Dermis microvascular lymphatic vessel endothelial cell (primary cell): Measurements from ENCODE around the gene MXD1. TPM values are rescaled to one million over a fixed set of nuclear protein-coding genes. Genes with fewer than 3 reads are reported as not detected.
"Not testable (repeated sequence)": the region's sequence is repeated elsewhere in the genome, so short reads cannot be mapped to it uniquely, and the experiment has no call there.

ENCODE experiments used
- DNase-seq, 2 donors: peaks; one replicate each; pipeline versions ENCODE4 v3.0.0 to v3.0.0-alpha.2; 2010; ENCODE audit warnings: low read depth in 2 of 2
- total RNA-seq: library from RNA; depleted of rRNA; stranded (reverse); fragments of >200 nt; gene quantifications from 2 replicates; pipeline ENCODE4 v1.2.1, GENCODE V29; 2014

The MXD1 gene
- total RNA-seq, 1 donor from 2014 or later = 2.6 TPM

DNA sequence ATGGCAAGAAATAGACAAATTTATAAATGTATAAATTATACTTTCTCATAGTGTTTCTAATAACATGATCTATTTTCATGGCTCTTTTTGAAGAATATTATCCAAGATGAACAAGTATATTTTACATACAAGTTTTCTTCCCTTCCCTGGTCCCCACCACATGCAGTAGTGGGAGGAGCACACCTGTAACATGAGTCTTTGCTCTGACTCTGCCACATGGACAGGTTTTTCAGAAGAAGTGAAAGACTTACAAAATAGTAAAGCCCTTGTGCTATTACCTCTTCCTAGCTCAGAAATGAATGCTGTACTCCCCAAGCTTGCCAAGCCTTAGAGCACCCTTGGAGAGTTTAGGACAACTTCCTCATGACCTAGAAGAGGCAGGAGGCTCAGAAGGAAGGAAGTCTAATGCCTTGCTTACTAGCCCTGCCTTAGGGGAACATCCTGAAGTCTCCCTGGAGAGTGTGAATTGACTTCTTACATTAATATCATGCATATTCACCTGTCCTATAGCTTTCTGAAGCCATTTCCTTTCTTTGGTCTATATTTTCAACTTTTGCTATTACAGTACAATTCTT, 18.4 kb downstream of the MXD1 start:
- DNase-seq = no peak

DNA sequence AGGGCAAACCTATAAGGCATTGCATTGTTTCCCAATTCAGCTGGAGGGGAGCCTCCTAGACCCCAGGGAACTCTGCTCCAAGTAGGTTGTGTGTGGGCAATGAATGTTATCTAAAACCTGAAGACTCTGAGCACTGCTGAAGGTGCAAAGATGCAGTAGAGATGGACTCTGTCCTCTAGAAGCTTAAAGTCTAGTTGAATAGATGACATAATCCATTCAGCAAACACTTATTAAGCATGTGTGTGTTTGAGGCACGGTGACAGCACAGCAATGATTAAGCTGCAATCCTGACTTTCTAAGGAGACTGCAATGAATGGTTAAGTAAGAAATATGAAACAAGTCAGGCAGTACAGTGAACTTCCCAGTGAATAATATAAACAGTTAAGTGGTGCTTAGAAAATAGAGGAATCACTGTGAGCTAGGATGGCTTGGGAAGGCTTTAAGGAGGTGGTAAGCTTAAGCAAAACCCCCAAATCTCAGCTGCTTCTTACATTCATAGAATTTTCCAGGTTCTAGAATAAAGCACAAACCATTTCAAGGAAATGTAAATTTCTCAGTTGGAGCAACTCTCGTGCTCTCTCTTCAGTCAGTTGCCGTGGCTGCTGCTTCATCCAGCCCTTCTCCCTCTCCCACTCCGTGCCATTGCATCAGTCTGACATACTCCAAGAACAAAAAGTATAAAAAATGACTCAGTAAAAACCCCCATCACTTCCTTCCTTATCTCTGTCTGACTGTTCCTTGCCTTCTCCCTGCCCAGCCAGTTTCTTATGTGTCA, 19.1 kb downstream of the MXD1 start:
- peak in 1 of 2 donors; percentile 82 for DNase-seq

DNA sequence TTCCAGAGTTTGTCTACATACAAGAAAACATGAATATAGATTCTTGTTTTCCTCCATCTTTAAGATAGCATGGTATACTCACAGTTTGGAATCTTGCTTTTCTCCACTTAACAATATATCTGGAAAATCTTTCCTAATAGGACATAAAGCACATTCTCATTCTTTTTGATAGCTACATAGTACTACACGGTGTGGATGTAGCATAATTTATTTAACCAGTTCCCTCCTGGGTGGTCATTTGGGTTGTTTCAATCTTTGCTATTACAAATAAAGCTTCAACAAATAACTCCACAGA, 19.7 kb downstream of the MXD1 start:
- DNase-seq = no peak

DNA sequence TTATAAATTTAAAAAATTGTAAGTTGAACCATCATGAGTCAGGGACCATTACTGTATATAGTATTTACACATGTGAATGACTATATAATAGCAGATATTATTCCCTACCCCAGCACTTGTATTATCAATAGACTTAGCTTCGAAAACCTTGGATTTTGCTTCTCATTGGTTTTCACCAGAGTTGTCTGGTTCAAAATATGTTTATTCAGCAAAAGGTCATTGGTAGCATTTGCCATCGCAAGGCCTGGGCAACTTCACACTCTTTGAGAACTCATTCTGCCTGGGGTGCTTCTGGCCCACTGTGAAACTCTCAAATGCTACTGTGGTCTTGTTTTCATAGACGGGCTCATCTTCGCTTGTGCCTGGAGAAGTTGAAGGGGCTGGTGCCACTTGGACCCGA, 20.1 kb downstream of the MXD1 start:
- no peak for DNase-seq

DNA sequence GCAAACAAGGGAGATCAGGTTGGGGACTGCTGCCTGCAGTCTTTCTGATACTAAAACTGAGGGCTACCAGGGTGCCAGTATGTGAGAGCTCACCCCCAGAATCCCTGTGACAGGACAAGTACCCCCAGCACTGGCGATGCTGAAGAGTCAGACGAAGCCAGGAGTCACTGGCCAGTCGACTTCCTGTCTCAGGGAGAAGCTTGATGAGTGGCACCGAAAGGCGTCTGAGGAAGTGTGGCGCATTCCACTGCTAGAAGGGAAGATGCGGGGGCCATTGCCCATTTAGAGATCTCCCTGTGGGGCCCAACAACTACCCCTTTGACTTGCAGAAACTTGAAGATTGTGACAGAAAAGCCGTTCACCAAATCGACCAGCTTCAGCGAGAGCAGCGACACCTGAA, 22.0 kb downstream of the MXD1 start:
- peak in 1 of 2 donors; percentile 49 for DNase-seq

DNA sequence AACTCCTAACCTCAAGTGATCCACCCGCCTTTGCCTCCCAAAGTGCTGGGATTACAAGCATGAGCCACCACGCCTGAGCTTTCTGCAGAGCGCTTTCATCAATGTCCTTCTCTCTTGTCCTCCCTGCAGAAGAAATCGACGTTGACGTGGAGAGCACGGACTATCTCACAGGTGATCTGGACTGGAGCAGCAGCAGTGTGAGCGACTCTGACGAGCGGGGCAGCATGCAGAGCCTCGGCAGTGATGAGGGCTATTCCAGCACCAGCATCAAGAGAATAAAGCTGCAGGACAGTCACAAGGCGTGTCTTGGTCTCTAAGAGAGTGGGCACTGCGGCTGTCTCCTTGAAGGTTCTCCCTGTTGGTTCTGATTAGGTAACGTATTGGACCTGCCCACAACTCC, 23.1 kb downstream of the MXD1 start:
- no peak for DNase-seq

DNA sequence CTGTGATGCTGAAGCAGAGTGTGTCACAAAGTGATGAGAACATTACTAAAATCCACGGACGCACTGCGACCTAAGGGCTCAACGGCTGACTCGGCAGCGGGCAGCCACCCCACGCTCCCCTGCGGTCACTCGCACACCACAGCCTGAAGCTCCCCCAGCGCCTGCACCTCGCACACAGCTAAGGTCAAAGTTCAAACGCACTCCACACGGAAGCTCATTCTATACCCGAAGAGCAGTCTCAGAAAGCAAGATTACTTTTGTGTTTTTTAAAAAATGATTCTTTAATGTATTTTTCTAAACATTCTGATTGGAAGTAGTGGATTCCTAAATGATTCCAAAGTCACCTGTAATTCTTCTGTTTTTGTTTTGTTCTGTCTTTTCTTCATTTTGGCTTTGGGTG, 24.8 kb downstream of the MXD1 start:
- DNase-seq = no peak

DNA sequence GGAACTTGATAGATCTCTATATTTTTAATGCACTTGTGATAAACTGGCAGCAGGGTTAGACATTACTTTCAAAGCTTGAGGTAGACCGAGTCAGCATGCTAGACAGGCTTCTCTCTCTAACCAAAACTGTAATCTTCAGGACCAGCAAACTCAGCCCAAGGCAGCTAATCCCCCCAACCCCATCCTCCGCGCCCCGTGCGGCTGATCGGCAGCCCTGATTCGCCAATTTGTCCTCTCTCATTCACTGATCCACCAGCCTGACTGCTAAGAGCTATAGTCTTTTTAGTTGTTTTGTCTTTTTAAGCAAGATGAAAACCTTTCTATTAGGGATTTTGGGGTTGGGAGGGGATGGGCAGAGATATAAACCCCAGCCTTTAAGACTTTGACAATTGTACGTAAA, 25.8 kb downstream of the MXD1 start:
- no peak for DNase-seq

DNA sequence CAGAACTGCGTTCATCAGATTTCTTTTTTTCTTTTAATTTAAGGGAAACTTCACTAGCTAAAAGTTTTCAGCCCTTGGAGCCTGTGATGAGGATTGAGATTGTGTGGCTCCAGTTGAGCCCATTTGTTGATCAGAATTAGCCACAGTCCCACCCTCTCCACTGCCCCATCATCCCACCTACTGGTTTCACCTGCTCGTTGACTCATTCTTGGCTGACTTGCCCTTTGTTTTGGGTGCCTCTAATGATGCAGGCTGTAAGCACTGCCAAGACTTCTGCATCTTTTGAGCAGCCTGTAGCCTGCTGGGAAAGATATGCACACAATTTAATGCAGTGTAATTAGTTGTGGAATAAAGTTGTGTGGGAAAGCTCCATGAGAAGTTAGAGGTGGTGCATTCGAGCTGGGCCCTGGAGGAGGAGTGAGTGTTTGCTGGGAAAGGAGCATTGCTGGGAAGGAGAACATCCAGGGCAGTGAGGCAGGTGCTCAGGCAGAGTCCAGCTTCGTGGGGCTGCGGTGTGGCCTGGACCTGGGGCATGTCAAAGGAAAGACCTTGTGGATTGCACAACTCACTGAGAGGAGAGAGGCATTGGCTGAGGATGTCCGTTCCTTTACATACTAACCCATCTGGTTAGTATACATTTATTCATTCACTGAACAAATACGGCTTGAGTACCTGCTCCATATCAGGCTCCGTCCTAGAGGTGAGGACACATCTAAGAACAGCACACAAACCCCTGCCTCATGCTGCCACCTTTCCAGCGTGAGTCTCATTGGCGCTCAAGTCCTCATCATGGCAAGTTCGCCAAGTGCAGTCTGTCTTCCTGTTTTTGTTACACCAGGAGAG, 28.3 kb downstream of the MXD1 start:
- DNase-seq = no peak

DNA sequence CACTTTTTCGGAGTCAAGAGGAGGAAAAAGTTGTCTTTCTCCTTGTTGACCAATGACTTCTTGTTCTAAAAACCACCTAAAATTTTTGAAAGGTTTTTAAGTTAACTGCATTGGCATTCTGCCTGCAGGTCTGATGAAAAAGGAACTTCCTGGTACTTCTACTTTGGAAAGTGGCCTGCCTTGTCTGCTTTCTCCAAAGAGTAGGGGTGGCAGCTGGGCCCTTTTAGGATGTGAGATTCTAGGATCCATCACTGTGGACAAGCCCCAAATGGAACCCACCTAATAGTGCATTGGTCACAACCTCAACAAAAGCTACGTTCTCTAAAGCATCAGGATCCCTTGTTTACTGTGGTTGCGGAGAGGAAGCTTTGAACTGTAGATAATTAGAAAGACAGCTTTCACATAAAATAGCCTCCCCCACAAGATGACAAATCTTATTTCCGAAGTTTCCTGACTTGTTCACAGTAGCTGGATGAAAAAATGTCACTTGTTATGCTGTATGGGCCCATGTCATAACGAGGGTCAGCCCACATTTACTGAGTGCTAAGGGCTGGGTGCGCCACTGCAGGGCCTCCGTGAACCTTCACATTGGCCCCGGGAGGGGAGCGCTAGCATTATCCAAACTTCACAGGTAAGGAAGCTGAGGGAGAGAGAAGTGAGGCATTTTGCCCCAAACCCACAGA, 29.1 kb downstream of the MXD1 start:
- no peak for DNase-seq

DNA sequence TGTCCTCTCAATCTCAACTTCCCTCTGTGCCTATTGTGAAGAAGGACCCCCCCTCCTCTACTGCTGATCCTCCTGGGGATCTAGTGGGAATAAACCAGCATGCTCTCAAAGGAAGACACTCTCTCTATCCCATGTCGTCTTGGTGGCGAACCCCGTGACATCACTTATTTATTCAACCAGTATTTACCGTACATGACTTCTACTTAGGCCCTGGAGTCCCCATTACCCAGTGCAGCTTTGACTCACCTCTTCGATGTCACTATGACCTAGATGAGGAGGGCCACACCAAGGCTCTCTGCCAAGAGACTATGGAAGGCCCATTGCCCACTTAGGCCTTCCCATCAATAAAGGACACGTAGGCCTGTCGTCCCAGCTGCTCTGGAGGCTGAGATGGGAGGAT, 29.8 kb downstream of the MXD1 start:
- DNase-seq = no peak

DNA sequence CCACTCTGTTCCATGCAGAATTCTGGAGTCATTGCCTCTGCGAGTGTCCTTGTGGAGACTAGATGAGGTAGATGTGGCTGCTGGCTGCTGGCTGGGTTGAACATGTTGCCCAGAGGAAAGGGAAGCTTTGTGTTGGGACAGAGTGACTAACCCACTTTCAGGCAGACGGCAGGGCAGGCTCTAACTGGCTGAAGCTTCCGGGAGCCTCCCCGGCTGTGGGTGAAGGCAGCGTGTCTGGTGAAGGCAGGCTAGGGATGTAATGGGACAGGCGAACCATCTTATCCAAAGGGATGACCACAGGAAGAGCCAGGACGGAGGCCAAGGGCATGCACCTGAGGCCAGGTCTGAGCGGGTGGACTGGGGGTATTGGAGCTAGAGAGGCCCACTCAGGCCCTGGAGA, 30.5 kb downstream of the MXD1 start:
- peak in 1 of 2 donors; percentile 63 for DNase-seq

DNA sequence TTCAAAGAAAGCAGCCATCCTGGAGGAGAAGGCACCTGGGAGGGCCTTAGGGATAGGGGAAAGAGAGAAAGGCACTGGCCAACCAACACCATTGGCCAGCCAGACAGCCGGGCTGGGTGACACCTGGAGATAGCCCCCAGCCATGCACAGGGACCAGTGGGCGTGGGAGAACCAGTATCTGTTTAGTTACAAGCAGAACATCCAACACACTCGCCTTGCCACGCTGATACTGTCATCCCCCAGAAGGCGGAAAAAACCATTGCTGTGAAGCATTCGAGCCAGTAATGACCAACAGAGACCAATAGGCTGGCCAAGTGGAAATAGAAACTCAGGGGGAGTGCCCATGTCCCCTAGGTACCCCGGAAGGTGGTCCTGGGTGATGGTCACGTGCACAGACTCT, 31.0 kb downstream of the MXD1 start:
- DNase-seq = no peak

DNA sequence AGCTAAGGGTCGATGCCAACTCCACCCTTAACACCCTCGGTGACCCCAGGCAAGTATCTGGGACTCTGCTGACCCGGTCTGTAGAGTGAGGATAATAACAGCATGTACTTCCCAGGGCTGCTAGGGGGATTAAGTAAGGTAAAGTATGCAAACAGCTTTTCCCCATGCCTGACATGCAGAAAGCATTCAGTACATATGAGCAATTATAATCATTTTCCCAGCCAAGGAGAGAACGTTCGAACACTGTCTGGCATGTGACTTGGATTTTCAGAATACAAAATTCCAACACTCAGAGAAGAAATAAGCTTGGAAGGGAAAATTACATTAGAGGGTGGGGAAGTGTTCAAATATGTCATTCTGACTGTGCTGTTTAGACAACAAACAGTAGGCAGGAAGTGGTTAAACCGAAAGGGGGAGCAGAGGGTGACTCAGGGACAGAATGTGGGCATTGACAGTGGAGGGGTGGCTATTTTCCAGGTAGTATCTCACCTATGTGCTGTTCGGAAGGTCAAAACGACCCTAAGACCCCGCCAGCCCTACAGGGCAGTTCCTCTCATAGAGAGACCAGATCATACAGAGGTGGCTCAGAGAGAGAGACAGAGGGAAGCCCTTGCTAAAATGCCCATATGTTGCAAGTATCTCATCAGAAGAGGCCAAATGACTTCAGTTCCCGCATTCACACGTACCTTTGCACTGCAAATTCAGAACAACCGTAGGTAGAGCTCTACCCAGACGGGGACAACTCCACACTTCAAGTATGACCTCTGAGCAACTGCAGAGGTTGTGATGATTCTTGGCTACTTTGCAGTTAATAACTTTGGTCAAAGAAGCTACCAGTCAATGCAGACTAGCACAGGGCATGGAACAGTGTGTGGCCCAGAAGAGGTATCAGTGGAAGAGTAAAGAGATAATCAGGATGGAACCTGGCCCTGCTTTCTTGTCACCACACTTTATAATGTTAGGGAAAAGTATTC, 31.7 kb downstream of the MXD1 start:
- peak; percentile 9 to 60 for DNase-seq

DNA sequence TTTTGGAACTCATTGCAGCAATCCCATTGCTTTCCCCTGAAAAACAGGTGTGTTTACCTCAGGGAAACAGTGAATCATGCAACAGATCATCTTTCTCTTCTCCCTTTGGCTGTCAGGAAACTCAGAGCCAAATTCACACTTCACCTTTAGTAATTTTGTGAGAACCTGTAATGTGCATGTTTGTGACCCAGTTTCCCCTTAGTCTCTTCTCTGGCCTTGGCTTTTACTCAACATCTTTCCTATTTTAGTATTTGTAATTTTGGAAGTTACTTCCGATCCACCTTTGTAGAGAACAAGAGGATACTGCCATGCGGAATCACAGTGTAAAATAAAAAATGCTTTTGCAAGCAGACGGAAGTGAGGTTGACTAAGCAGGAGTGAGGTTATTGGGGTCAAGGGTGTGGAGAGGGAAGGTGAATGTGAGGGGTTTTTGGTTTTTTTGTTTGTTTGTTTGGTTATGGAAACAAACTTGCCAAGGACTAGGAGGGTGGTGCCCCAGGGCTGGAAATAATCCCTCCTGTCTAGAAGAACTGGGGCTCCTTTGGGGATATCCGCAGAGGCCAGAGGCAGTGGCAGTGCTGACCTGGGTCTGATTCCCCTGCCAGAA, 32.5 kb downstream of the MXD1 start:
- no peak for DNase-seq

DNA sequence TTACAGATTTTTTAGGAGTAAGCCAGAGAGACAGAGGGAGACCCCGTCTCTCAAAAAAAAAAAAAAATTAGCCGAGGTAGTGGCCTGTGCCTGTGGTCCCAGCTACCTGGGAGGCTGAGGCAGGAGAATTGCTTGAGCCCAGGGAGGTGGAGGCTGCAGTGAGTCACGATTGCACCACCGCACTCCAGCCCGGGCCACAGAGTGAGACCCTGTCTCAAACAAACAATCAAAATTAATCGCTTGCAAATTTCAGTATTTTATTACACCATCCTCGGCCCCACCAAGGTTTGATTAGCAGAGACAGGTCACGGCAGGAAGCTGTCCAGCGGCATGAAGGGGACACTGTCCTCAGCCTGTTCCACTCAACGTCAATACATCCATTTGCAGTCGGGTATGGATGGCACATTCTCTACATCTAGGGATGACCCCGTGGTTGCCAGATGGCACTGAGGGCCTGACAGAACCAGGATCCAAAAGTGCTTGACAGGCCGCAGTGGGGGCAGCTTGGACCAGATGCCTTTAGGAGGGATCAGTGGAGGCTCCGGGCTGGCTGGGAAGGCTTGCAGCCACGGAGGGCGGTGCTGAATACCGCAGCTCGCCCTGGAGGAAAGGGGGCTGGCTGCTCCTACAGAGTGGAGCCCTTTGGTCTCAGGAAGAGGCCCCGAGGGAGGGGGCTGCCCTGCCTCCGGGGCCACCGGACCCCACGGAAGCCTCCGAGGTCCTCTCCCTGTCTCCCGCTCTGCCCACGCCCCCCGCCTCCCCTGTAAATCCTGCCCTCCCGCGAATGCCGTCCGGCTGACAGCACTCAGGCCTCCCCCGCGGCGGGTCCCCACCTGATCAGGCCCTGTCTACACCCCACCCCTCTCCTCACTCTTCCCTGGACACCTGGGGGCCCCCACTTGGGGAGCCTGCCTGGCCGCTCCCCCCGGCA, 33.4 kb downstream of the MXD1 start:
- DNase-seq = no peak

DNA sequence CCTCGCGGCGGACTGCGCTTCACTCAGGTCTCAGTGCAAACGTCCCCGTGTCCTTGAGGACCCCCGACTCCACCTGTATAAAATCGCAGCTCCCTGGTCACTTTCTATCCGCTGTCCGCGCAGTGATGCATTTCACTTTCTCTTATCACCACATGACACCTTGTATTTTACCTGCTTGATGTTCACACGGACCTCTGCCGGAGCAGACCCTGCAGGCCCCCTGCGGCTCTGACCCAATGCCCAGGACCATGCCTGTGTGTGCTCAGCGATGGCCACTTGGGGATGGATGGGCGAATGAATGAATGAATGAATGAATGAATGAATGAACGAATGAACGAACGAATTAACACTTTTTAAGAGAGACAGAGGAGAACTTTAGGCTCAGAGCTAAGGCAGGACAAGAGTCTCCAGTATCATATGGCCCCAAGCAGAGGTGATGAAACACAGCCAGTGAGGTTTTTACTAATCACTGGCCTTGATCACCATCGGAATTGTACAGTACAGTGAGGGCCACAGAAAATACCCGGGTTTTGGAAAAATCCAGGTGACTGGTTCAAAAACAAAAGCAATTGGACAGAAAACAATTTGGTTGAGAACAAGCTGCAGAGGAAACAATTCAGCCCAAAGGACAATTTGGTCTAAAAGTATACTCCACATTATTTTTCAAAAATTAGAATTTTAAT, 34.2 kb downstream of the MXD1 start:
- DNase-seq = no peak

DNA sequence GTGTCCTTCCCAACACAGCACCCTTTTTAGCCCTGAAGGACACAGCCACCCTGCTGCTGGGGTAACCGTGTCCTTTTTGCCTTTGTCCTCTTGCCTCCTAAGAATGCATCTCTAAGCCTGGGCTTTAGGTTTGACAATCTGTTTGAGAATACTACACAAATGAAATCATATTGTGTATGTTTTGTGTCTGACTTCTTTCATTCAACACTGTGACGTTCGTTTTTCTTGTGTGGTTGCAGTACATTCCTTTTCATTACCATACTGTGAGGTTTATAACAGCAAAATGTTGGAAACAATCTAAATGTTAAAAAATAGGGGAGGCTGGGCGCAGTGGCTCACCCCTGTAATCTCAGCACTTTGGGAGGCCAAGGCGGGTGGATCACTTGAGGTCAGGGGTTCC, 35.3 kb downstream of the MXD1 start:
- no peak for DNase-seq

DNA sequence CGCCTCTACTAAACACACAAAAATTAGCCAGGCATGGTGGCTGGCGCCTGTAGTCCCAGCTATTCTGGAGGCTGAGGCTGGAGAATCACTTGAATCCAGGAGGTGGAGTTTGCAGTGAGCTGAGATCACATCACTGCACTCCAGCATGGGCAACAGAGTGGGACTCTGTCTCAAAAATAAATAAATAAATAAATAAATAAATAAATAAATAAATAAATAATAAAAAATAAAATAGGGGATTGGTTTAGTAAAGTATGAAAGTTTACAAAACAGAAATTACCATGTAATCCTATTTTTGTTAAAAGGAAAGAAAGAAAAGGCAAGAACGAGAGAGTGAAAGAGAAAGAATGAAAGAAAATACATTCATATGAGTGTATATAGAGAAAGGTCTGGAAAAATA, 35.8 kb downstream of the MXD1 start:
- DNase-seq = not testable (repeated sequence)
